DMS79 (cell line): ENCODE results near the gene PARD3B.

ENCODE experiments used
- DNase-seq: peaks from one replicate; lab custom pipeline; 2025; lab: John Stamatoyannopoulos, UW

Gene PARD3B

DNA sequence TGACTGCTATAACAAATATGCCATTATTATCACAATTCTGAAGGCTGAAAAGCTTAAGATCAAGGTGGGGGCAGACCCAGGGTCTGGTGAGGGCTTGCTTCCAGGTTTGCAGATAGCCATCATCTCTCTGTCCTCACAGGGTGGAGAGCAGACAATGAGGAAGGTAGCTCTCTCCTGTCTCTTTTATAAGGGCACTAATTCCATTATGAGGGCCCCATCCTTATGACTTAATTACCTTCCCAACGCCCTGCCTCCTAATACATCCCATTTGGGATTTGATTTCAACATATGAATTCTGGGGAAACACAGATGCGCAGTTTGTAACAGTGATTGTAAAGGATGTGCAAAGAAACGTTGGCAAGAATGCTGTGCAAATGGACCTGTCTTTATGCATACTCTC lies 44.8 kb downstream of the PARD3B start:
- DNase-seq = no peak

DNA sequence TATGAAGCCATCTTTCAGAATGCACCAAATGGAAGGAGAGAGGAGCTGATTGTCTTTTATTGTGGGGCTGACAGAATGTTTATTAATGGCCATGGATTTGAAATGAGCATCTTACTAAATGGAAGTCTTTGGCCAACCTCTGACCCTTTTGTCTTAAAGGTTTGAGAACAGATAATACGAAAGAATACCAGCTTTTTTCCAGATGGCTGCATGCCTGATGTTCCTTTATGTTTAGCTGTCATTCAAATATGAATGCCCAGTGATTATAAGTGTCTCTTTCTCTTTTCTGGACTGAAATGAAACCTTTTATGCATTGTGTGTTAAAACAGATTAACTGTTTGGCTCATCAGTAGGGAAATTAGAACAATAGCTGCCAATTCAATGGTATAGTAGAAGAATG lies 46.0 kb downstream of the PARD3B start:
- no peak for DNase-seq

DNA sequence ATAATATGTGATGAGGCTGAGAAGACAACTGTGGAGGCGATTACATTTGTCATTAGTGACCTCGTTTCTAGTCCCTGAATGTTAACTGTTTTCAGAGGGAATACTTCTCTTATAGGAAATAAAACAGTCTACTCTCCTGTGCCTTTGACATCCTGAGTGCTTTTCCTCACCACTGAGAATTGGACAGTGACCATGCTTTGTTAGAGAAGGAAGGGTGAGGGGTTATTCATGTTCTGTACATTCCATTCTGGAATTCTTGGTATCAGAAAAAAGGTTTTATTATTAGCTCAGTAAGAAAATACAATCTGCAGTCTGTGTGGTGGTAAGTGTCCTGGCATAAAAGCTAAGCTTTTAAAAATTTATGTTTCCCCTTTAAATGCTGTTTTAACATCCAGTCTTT lies 58.8 kb downstream of the PARD3B start:
- no peak for DNase-seq

DNA sequence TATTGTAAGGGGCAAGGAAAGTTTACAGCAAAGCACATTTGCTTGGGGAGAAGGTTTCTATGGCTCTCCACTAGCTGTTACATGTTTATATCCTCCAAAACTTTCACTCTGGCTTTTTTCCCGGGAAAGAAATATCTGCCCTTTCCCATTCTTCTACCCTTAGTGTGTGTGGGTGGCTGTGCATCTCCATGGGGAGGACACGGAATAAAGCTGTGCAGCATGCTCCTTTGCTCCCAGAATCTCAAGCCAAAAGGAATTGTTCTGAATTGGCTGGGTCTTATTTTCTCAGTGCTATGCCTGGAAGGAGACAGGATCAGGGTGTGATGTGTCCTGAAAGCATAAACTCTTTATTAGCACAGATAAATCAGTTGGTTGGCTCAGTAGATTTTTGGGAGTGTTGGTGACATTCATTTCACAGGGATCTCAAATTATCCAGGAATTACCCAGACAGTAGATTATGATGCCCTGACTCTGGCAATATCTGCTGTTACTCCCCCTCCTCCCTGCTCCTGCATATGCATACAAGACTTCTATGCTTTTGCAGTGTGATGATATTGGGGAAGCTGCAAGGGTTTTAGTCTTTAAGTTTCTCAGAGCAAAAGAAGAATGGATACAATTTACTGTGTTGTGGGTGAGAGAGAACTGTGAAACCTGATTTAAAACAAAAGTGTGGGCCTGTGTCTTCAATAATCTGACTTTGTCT lies 63.1 kb downstream of the PARD3B start:
- no peak for DNase-seq

DNA sequence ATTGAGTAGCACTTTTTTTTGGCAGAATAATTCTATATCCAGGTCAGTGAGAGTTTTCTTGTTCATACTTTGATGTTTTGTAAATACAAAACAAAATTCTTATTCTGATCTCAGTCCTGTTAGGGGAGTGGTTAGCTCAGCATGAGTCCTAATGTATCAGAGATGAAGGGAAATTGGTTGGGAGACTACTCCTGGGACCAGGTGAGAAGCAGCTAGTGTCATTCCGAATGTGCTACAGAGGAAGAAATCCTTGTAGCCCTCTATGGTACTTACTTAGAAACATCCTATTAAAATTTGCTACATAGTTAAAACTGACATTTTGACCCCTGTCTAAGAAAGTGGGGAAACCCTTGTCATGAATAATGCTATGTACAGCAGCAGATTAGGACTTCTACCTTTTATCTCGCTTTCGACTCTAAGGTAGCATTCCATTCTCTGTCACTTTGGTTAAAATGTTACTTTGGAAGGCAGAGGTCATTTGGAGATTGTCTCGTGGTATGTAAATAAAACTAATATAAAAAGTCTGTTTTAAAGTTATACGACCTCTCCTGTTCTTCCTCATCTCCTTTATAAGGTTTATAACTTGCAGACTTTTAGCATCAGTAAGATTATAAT lies 65.8 kb downstream of the PARD3B start:
- no peak for DNase-seq

DNA sequence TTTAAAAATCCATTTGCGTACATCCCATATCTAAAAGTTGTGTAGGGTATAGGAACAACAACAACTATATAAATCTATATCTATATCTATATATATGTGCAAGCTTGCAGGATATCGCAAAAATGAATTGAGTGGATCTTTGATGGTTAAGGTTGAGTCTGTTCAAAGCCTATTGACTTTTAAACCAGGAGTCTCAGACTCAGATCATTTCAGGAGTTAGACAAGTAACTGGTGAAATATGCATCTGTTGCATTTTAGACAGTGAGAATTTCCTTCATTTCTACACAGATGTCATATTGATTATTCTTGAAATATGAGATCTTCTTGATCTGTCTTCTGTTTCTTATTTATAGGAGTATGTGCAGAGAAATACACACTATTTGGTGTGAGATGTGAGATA lies 66.5 kb downstream of the PARD3B start:
- DNase-seq = no peak

DNA sequence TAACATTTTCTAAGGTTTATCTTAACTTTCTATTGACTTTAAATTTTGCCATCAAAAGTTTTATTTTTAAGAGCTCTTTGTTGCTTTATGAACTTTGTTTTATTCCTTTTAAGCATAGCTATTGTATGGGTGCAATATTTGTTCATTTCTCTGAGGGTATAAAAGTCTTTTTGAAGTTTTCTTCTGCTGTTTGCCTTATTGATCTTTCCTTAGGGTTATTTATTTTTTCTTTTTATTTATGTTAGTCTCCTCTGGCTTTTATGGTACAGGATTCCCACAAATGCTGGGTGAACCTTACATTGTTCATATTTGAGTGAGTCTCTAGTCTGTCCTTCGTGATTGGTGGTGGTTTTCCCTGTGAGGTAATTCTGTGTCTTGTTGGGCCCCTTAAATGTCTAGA lies 68.4 kb downstream of the PARD3B start:
- no peak for DNase-seq

DNA sequence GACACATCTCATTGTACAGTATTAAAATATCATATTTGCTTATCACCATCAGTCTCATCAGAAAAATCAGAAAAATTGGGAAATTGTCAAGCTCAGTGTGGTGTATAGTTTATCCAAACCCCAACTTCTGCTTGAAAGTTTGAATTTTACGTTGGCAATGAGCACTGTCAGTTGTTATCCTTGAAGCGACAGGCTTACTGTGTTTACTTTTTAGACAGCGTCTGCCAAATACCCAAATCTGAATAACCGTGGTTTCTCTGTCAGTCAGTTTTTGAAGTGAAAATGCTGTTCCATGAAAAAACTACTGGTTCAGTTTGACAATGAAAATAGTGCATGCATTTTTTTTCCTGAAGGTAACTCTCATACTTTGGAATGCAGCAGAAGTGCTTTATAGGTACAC lies 70.2 kb downstream of the PARD3B start:
- no peak for DNase-seq

DNA sequence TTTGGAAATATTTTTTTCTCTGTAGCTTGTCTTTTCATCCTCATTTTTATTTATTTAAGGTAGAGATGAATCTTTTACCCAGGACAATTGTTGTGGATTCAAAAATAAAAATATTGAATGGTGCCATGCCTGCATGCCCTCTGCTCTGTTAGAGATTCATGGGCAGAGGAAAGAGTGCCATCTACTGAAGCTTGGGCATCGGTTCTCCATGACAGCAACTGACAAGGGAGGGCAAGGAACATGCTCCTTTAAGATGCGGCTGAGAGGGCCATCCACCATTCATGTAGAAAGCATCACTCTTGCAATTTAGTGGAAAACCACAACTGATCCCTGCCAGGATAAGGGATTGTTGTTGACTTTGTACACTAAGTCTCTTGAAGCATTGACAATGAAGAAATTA lies 79.9 kb downstream of the PARD3B start:
- DNase-seq = peak; percentile 20

DNA sequence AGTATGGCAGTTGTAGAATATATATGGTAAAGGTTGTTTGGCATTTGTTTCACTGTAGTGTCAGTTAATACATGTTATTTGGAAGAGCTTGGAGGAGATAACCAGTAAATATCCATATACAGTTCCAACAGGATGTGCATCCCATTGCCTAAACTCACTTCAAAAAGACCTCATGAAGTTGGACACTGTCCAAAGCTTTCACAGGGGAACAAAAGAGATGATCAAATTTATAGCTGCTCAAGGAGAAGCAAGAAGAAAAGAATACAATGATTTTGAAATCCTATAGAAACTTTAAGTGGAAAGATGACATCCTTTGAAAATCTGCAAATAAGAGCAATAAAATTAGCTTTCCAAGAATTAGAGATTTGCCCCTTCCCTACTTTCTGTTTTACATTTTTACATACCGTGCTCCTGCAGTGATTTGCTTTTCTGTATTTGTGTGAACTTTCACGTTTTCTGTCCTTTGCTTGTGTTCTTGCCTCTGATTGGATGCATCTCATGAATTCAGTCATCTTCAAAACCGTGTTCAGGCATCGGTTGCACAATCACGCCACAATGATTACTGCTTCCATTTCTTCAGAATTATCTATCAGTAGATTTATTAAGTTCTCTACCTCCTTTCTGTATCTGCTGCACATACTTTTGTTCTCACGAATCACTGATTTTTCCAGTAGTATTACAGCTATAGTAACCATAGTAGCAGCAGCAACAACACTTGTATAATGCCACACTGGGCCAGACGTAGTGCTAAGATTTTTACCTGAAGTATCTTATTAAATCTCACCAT lies 83.8 kb downstream of the PARD3B start:
- no peak for DNase-seq

DNA sequence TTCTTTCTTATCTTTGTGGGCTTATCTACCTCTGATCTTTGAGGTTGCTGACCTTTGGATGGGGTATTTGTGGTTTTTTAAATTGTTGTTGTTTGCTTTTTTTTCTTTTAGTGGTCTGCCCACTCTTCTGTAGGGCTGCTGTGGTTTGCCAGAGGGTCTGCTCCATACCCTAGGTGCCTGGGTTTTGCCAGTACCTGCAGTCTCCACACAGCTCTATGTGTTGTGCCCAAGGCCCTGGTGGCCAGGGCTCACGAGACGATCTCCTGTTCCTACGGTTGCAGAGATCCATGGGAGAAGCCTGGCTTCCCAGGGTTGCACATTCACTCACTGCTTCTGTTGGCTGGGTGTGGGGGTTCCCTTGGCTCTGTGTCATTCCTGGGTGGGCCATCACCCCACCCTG lies 87.1 kb downstream of the PARD3B start:
- no peak for DNase-seq

DNA sequence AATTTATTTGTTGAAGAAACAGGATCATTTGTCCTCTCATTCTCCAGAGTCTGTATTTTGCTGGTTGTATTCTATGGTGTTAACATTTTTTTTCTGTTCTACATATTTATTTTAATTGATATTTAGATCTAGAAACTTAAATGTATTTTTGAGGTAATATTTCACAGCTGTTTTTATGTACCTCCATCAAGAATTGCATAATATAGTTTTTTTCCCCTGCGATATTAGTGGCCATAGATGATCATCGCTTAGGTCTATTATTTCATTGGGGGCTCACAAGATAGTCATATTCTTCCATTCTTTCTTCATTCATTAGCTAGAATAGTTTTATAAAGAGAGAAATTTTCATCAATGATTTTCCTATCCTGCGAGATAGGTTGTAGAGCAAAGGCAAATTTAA lies 89.3 kb downstream of the PARD3B start:
- DNase-seq = no peak

DNA sequence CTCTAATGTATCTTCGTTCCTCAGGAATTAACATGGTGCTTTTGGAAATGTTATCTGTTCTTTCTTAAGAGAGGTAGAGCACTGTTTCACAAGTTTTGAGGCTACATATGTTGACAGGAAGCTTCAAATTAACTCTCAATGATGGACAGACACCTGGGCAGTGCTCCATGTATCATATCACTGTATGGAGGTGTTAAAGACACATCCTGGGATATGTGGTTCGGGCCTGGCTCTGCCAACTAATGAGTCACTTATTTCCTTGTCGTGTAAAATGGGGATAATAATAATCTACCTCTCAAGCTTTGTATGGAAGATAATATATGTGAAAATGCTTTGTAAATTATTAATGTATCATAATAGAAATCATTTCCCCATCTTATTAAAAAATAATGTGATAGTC lies 90.2 kb downstream of the PARD3B start:
- DNase-seq = no peak

DNA sequence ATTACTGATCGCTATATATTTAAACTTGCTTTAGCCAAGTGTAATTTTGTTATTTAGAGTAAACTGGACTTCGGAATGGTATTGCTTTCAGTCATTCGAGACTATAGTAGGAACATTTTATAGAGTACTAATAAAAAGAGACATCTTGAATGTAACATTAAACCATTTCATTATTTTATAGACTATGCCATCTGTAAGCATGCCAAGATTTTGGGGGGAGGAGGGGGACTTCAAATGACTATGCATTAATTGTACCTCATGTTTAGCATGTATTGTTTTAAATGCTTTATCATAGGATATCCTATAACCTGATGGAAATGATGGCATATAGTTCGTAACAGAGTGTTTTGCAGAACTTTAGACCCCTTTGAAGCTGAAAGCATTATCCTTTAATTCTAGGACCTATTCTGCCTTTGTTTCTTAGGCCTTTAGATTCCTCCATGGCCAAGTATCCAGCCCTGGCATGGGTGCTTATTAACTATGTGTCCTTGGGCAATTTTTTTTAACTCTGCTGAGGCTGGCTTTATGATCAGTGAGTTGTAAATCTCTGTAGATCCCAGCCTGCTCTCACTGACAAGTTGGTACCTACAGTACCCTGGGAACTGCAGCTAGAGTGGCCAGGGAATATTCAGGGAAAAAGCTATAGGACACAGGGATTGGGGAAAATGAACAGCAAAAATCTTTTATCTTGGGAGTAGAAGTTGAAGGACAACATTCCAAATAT lies 93.4 kb downstream of the PARD3B start:
- DNase-seq = no peak

DNA sequence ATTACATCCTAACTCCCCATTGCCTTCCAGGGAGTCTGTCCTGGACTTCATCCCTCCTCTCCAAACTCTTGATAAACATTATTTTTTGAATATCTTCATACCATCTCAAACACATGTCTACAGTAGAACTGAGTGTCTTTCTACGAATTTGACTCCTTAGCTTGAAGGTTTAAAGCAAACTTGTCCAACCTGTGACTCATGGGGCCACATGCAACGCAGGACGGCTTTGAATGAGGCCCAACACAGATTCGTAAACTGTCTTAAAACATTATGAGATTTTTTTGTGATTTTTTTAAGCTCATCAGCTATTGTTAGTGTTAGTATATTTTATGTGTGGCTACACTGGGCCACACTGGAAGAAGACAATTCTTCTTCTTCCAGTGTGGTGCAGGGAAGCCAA lies 98.1 kb downstream of the PARD3B start:
- no peak for DNase-seq

DNA sequence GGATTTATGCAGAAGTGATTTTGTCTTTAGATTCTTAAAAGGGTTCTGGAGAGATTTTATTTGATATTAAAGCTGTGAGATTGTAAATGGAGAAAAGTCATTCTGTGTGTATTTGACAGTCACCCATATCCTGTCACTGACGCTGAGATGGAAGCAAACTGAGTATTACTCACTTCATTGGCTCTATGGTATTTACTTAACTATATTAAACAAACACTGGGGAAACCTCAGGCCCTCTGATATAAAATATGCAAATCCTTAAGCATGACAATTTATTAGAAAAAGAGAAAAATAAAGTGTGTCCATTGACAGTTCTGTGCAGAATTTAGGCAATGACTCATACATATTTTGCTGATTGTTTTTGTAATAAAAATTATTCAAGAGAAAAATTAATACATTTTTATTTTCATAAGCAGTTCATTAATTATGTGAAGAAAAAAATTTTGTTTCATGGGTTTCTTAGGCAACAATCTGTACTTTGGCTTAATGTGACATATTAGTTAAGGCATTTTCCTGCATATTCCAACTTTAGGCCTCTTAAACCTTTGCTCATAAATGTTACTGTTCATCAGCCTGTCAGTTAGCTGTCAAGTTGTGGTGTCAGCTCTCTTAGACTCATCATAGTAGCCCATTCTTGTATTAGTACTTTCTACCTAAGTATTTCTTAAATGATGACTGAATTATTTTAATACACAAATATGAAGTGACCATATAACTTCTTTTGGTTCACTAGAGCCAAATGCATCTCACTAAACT lies 99.9 kb downstream of the PARD3B start:
- DNase-seq = no peak

DNA sequence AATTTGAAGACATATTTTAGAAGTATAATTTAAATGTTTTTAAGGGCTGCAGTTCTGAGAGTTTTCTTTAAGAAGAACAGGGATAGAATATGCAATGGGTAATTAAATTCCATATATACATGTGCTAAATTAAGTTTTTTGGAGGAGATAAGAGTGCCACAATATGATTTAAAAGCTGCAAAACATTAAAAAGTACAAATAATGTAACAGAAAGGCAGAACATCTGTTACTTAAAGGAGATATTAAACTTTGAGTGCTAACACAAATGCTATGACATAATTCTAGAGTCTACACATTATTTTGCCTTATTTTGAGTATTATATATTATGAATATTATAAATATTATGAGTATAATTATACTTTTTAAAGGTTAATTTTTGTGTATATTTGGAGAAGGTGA lies 102.4 kb downstream of the PARD3B start:
- no peak for DNase-seq

DNA sequence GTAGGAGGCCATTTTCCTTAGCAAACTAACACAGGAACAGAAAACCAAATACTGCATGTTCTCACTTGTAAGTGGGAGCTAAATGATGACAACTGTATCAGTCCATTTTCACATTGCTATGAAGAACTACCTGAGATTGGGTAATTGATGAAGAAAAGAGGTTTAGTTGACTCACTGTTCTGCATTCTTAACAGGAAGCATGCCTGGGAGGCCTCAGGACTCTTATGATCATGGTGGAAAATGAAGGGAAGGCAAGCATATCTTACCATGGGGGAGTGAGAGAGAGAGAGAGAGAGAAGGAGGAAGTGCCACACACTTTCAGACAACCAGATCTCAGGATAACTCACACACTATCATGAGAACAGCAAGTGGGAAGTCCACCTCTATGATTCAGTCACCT lies 105.3 kb downstream of the PARD3B start:
- no peak for DNase-seq

DNA sequence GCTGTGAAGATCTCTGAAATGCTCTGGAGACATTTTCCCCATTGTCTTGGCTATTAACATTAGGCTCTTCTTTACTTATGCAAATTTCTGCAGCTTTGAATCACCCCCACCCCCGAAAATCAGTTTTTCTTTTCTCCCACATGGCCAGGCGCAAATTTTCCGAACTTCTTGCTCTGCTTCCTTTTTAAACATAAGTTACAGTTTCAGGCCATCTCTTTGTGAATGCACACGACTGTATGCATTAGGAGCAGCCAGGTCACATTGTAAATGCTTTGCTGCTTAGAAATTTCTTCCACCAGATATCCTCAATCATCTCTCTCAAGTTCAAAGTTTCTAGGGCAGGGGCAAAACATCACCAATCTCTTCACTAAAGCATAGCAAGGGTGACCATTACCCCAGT lies 106.8 kb downstream of the PARD3B start:
- no peak for DNase-seq

DNA sequence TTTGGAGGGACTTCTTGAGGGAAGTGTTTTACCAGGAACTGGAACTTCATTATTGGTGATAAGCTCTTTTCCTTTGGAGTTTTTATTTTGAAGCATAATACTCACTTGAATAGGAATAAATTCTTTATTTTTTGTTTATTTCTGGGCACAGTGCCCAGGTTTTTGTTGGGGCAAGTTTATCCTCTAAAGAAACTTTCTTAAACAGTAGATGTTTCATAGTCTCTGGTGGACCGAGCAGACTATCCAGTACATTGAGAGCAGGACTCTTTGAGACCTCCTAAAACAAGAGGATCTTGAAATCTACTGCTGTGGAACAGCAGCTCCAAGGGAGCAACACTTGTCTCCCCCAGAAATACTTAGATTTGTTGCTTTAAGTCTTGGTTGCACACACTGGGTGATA lies 109.4 kb downstream of the PARD3B start:
- no peak for DNase-seq

DNA sequence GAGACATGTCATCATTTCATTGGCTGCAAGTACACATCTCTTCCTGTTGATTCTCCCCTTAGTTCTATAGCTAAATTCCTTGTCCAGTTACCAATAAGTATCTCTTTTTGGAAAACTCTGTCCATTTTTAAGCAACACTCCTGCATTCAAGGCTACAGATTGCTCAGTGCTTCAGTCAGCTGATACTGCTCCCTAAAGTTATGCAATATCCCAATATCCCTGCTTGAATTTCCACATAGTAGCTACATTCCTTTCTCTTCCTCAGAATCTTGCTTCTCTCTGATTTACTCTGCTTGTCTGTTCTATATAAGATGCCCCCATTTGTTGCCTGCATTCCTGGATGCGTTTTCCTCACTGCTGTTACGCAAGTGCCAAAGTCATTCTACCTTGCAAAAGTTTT lies 109.8 kb downstream of the PARD3B start:
- no peak for DNase-seq

DNA sequence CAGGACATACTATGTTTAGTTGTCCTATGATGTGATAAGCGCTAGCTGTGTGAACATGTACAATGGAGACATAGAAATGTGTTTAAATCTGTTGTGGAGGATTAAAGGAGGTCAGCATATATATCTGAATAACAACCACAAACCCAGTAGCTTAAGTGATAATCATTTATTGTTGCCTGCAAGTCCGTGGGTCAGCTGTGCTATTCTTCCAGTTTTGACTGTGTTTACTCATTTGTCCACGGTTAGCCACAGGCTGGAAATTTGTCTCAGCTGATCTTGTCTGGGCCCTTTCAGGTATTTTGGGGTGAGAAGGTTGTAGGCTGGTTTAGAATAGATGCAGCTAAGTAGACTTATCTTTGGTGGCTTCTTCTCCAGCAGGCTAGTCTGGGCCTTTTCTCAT lies 110.4 kb downstream of the PARD3B start:
- no peak for DNase-seq
